Left lobe of liver (tissue), 2 donors: ENCODE data around the gene CFAP97. TPM values are rescaled to one million over a fixed set of nuclear protein-coding genes. Genes with fewer than 3 reads are reported as not detected.
"Not testable (repeated sequence)": the region's sequence is repeated elsewhere in the genome, so short reads cannot be mapped to it uniquely, and the experiment has no call there.

Source experiments
- ATAC-seq: fragments of 200-7000 bp; cut with Tn5 transposase; one replicate; pipeline ENCODE4 v1.9.1; 2020; ENCODE audit warnings: mild to moderate bottlenecking, moderate library complexity
- DNase-seq: peaks from one replicate; pipeline ENCODE4 v3.0.0-alpha.2; 2020; ENCODE audit warnings: low spot score
- total RNA-seq: library from RNA; stranded (reverse); gene quantifications from one replicate; pipeline ENCODE4 v1.2.1, GENCODE V29; 2021
- donor health status: DM: no; HTN: no; CAD: no; lungs with moderate emphysema.
- donor health status: DM: no; HTN: yes; CAD: no.

The CFAP97 gene
- total RNA-seq, 1 donor from 2014 or later, result 11.3 TPM

- DNase-seq, result no peak
- ATAC-seq, result peak; percentile 24
These were observed 1.5 kb downstream of the CFAP97 start for GRCh38 chr4:185201977-185202962.

DNA sequence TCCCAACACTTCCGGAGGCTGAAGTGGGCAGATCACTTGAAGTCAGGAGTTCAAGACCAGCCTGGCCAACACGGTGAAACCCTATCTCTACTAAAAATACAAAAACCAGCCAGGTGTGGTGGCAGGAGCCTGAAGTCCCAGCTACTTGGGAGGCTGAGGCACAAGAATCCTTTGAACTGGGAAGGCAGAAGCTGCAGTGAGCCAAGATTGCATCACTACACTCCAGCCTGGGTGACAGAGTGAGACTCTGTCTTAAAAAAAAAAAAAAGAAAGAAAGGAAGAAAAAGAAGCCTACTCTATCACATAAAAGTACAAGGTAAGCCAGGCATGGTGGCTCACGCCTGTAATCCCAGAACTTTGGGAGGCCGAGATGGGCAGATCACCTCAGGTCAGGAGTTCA lies 5.6 kb downstream of the CFAP97 start:
- not testable (repeated sequence) for ATAC-seq, DNase-seq

- DNase-seq (no peak), ATAC-seq (no peak)
These were observed 7.4 kb downstream of the CFAP97 start for GRCh38 chr4:185196437-185196836.

DNA sequence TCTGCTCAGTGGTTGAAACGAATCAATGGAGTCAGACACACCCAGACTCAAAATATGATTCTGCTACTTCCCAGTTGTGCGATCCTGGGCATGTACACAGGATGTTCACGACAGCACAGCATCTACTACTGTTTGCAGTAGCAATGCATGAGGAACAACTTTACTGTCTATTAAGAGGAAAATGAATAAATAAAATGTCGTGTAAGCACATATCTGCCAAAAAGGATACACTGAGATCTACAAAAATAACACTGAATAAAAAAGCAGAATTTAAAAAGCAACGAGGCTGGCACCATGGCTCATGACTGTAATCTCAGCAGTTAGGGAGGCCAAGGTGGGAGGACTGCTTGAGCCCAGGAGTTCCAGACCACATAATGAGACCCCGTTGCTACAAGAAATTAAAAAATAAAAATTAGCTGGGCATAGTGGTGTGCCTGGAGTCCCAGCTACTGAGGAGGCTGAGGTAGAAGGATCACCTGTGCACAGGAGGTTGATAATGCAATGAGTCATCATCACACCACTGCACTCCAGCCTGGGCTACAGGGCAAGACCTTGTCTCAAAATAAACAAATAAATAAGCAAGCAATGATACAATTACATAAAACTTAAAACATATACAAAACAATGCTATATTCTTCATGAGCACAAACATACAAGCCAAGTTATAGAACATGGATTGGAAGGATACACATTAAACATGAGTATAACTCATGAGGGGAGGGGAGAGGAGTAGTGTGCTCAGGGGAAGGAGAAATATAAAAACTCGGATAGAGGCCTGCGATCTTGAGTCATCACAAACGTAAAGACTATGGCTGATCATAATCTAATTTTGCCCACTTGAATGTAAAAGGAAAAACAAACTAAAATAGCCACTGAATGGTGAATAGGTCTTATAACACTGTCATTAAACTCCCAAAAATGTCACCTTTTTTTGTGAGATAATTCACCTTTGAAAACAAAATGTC lies 8.6 kb downstream of the CFAP97 start:
- DNase-seq (no peak), ATAC-seq (no peak)

DNA sequence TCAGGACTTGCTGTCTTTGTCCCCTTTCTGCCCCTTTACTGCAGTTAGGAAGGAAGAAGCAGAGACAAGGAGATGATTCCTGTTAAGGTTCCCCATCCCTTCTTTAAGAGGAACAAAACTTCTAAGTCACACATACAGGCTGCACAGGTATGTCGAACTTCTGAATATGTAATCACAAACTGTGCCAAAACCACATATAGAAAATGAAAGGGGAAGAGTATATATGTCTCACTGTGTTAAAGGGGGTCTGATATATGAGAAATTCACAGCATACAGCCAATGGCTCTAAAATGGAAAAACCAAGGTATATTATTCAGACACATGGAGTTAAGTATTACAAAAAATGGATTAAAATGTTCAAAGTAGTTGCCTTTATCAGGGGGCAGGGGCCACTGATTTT lies 11.7 kb downstream of the CFAP97 start:
- DNase-seq (no peak), ATAC-seq (no peak)

DNA sequence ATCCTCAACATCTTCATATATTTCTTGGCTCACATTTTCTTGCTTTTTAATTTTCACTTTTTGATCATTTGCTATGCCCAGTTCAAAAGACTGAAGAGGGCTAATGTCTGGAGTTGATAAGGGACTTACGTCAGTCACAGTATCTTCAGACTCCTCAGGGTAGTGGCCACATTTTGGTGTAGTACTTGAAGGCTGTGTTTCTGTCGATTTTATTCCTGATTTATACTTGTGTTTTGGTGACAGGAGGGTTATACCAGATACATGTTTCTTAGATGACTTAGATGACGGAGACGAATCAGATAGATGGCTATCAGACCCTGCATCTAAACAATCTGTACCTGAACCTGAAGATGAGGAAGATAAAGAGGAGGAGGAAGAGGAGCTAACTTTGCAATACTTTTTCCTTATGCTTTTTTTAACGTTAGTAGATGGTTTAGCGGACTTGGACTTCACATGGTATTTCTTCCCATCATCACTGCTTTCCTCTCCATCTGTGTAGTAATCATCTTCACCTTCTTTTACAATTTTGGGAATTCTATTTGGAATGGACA lies 13.4 kb downstream of the CFAP97 start:
- ATAC-seq (no peak), DNase-seq (no peak)

GRCh38 chr4:185189606-185190305 lies 14.0 kb downstream of the CFAP97 start:
- DNase-seq (no peak), ATAC-seq (no peak)

GRCh38 chr4:185186769-185187168 lies 17.0 kb downstream of the CFAP97 start:
- no peak for DNase-seq
- no peak for ATAC-seq

- peak; percentile 69 for DNase-seq
- peak; percentile 93 for ATAC-seq
These were observed 20.0 kb downstream of the CFAP97 start for GRCh38 chr4:185183622-185184281.

GRCh38 chr4:185182239-185182638 lies 21.6 kb downstream of the CFAP97 start:
- ATAC-seq, result no peak
- no peak for DNase-seq

- DNase-seq, result no peak
- ATAC-seq, result no peak
These were observed 24.3 kb downstream of the CFAP97 start for GRCh38 chr4:185179488-185179887.

- DNase-seq, result no peak
- no peak for ATAC-seq
These were observed 32.3 kb downstream of the CFAP97 start for GRCh38 chr4:185171373-185172071.

GRCh38 chr4:185167234-185167633 lies 36.6 kb downstream of the CFAP97 start:
- ATAC-seq, result no peak
- DNase-seq, result no peak

- no peak for ATAC-seq
These were observed 38.2 kb downstream of the CFAP97 start for GRCh38 chr4:185165605-185166063.

DNA sequence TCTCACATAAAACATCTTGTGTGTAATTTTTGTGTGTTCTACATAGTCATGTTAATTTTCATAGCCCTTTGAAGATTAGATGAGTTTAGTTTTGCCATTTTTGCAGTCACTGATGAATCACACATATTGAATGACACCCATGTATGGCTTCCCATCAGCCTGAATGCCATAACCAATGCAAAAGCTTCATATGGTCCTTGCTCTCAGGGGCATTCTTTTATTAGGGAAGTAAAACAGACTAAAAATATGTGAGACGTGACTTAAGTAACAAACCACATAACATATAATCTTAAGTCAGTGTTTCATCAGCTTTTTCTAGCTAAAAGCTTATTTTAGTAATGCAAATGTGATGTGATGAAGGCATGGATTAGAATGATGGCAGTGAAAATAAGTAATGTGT lies 52.5 kb downstream of the CFAP97 start:
- no peak for ATAC-seq
- DNase-seq, result no peak

More at GRCh38 chr4:185165605-185166063, 38.2 kb downstream of the CFAP97 start:
- DNase-seq, result no peak

DNA sequence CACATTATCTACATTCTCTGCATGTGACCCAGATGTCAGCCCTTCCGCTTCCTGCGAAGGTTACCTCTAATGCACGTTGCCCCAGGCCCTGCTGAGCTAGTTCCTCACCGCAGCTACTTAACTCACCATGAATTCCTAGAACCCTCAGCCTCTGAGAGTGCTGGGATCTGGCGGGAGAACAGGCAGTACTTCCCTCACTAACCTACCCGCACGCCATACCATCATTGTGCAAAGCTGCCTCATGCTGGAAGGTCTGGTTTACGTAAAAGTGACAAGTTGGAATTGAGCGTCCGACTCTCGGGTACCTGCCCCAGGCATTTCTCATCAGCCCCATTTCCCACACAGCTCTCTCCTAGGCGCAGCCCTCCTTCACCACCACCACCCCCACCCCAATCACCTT lies 54.4 kb downstream of the CFAP97 start:
- DNase-seq, result no peak
- no peak for ATAC-seq

- DNase-seq, result no peak
- no peak for ATAC-seq
These were observed 58.2 kb downstream of the CFAP97 start for GRCh38 chr4:185145572-185145971.

DNA sequence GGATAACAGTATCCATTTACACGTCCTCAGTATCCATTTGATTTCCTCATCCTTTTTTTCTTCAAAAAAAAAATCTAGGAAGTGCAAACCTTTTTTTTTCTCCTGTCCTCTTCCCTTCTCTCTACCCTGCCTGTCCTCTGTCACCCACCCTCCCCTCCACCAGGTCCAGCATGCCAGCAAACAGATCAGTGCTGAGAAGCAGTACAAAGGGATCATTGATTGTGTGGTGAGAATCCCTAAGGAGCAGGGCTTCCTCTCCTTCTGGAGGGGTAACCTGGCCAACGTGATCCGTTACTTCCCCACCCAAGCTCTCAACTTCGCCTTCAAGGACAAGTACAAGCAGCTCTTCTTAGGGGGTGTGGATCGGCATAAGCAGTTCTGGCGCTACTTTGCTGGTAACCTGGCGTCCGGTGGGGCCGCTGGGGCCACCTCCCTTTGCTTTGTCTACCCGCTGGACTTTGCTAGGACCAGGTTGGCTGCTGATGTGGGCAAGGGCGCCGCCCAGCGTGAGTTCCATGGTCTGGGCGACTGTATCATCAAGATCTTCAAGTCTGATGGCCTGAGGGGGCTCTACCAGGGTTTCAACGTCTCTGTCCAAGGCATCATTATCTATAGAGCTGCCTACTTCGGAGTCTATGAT lies 59.1 kb downstream of the CFAP97 start:
- no peak for ATAC-seq
- DNase-seq, result no peak

GRCh38 chr4:185143601-185143969 lies 60.2 kb downstream of the CFAP97 start:
- DNase-seq (no peak), ATAC-seq (peak; percentile 2)
